Activated CD8-positive, alpha-beta memory T cell treated with anti-CD3 and anti-CD28 coated beads, Interleukin-2, amount 50 U/mL, for 48 hours (primary cell): ENCODE results near the gene SYNE3.
A peak's percentile ranks its signal among the peaks of the same experiment; 100 is the strongest.

Experiments used
- DNase-seq: peaks from one replicate; pipeline ENCODE4 v3.0.0-alpha.2; 2020

SYNE3 gene, protein sequence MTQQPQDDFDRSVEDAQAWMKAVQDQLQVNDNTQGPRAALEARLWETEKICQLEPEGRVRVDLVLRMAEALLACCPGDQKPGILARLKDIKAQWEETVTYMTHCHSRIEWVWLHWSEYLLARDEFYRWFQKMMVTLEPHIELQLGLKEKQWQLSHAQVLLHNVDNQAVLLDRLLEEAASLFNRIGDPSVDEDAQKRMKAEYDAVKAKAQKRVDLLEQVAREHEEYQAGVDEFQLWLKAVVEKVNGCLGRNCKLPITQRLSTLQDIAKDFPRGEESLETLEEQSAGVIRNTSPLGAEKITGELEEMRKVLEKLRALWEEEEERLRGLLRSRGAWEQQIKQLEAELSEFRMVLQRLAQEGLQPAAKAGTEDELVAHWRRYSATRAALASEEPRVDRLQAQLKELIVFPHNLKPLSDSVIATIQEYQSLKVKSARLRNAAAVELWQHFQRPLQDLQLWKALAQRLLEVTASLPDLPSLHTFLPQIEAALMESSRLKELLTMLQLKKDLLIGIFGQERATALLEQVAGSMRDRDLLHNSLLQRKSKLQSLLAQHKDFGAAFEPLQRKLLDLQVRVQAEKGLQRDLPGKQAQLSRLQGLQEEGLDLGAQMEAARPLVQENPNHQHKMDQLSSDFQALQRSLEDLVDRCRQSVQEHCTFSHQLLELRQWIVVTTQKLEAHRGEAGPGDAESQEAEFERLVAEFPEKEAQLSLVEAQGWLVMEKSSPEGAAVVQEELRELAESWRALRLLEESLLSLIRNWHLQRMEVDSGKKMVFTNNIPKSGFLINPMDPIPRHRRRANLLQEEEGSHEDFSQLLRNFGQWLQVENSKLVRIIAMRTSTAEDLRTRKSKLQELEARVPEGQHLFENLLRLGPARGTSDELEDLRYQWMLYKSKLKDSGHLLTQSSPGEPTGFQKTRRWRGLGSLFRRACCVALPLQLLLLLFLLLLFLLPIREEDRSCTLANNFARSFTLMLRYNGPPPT

DNA sequence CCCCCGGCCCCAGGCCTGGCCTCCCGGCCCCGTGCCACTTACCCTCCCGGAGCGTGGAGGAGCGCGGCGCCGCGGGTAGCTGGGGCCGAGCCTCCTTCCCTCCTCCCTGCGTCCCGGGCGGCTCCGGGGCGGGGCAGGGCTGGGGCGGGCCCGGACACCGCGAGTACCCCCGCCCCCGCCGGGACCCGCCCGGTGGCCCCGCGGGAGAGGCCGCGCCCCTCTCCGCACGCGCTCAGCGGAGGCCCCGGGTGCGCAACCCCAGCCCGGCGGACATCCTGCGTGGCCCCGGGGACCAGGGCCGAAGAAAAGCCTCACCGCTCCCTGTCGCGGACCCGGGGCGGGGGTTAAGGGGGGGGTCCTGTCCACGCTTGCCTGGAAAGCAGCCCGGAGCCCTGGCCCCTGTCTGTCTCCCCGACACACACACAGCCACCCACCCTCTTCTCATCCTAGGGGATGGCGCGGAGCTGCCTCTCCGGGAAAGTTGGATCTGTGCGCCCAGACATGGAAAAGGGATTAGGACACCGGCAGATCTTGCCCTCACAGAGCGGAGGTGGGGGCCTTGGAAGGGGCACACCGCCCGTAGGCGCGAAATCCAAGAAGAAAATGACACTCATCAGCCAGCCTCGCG lies at the start of gene SYNE3:
Gene SYNE3, minus strand, starts transcription at position 97 of the 628 bp plus-strand sequence. CDS start 40,829 bp downstream, outside the sequence.
- DNase-seq: peak; percentile 77

- DNase-seq: no peak
Observed at GRCh38 chr14:95564060-95564459, 47.6 kb upstream of the SYNE3 start.

- DNase-seq: no peak
Observed at GRCh38 chr14:95562892-95563685, 46.6 kb upstream of the SYNE3 start.

- peak; percentile 98 for DNase-seq
Observed at GRCh38 chr14:95561001-95561412, 44.6 kb upstream of the SYNE3 start.

DNA sequence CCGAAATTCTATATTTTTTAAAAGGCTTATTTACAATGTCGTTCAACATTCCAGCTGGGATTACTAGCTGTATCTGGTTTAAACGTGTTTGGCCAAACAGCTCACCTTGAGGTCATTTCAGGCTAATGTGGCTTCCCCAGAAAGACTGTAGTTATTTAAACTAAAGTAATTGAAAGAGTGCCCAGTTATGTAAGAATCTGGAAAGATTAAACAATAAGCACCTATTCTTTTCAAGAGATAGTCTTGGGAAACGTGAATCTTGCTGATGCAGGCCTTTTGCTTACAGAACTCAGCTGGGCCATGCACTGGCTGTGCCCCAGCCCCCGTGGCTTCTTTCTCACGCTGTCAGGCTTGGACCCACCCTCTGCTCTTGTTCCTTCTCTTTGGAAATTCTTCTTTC lies 42.8 kb upstream of the SYNE3 start:
- DNase-seq: no peak

DNA sequence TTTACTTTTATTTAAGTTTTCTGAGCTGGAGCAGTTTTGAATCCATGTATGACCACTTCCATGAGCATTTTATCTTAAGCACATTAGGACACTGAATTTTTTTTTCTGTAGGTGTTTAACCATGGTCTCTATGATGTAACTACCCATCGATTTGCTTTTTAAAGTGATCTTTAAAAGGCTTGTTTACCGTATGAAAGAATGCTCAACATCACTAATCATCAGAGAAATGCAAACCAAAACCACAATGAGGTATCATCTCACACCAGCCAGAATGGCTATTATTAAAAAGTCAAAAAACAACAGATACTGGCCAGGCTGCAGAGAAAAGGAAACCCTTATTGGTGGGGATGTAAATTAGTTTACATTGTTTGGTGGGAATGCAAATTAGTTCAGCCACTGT lies 41.4 kb upstream of the SYNE3 start:
- no peak for DNase-seq

DNA sequence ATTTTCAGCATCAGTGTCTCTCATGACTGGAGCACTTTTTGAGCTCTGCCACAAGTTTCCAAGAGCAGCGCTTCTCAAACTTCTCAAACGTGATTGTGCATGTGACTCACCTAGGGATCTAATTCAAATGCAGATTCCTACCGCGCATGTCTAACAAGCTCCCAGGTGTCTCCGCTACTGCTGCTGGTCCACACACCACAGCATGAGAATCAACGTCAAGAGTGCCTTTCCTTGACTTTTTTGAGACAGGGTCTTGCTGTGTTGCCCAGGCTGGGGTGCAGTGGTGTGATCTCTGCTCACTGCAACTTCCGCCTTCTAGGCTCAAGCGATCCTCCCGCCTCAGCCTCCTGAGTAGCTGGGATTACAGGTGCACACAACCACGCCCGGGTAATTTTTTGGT lies 40.8 kb upstream of the SYNE3 start:
- no peak for DNase-seq

- DNase-seq: no peak
Observed at GRCh38 chr14:95555053-95555452, 38.6 kb upstream of the SYNE3 start.

DNA sequence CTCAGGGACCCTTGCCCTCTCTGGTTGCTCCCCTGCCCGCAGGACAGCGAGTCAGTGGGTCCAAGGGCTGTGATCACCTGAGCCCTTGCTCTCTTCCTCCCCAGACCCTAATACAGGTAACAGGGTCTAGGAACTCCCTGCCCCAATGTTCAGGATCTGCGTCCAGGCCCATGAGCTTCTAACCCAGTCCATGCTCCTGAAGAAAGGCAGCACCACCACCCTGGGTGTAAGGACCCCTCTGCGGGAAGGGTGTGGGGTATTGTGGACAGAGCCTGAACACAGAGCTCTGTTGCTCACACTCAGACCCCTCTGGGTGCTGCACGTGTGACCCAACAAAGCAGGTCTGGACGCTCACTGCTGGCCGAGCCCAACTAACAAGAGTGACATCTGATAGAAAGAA lies 36.7 kb upstream of the SYNE3 start:
- DNase-seq: no peak

- DNase-seq: no peak
Observed at GRCh38 chr14:95551435-95551834, 35.0 kb upstream of the SYNE3 start.

GRCh38 chr14:95549656-95550585 lies 33.5 kb upstream of the SYNE3 start:
- no peak for DNase-seq

- DNase-seq: no peak
Observed at GRCh38 chr14:95548328-95548929, 32.0 kb upstream of the SYNE3 start.

- no peak for DNase-seq
Observed at GRCh38 chr14:95547626-95548327, 31.3 kb upstream of the SYNE3 start.

DNA sequence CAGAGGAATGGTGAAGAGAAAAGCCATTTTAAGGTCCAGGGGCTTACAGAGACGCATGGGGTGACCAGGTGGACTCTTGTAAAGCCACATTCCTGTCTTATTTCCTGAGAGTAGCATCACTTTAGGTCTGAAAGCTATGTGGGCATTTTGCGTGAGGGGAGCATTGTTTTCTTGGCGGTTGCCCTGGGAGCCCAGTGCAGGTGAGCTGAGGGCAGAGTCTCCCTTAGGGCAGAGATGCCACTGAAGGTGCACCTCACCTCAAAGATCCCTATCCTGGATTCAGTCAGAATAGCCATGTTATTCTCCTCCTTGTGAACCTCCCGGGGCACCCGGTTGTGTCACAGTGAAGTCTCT lies 30.8 kb upstream of the SYNE3 start:
- no peak for DNase-seq

DNA sequence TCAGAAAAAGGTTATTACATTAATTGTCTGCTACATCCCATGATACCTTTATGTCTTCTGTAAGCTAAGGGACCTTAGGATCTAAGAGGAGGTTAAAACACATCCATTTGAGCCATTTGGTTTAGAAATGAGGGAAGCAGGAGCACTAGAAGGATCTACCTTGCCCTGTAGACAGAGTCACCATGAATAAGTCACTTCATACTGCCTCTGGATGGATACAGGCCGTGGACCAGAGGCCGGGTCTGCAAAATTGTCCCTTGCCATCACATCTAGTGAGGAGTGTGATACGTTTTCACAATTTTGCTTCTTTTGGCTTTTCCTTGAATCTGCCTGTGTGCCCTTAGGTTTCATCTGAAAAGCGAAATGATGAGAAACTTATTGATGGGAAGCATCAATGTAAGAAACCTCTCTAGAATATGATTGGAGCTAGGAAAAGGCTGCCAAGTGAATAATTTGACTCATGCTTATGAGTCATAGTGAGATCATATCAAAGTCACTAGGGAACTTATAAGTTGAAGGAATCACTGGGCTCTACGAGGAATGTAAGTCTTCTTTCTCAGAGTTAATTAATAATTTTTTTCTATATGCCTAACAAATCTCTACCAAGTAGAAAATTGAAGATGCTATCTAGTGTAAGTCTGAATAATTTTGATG lies 29.2 kb upstream of the SYNE3 start:
- no peak for DNase-seq

GRCh38 chr14:95544588-95544987 lies 28.1 kb upstream of the SYNE3 start:
- DNase-seq: no peak

GRCh38 chr14:95543021-95543420 lies 26.6 kb upstream of the SYNE3 start:
- DNase-seq: no peak

- DNase-seq: no peak
Observed at GRCh38 chr14:95541932-95542930, 25.8 kb upstream of the SYNE3 start.
